ENCODE measurements around the gene SCAF4. TPM values are rescaled to one million over a fixed set of nuclear protein-coding genes. Genes with fewer than 3 reads are reported as not detected.

SCAF4 gene
- total RNA-seq, 1 donor from 2014 or later: 23.1 TPM

DNA sequence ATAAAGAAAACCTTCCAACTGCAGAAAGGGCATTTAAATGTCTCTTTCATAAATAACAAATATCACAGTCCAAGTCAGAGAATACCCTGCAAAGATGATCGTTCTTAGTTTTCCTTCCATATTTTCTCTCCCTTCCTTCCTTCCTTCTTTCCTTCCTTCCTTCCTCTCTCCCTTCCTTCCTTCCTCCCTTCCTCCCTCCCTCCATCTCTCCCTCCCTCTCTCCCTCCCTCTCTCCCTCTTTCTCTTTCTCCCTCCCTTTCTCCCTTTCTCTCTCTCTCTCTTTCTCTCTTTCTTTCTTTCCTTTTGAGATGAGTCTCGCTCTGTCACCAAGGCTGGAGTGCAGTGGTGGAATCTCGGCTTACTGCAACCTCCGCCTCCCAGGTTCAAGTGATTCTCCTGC is 29.0 kb upstream of the SCAF4 start:
- no peaks in the 10 kb centered on the region for H3K4me1 Mint-ChIP-seq (ENCODE audit: low read depth)

GRCh38 chr21:31756787-31757186 is 24.9 kb upstream of the SCAF4 start:
- H3K36me3 Mint-ChIP-seq (ENCODE audit: low read depth): no peaks in the 10 kb centered on the region
- H3K4me1 Mint-ChIP-seq (ENCODE audit: low read depth): no peaks in the 10 kb centered on the region
- H3K9me3 Mint-ChIP-seq (ENCODE audit: low read depth): no peaks in the 10 kb centered on the region
- no peak for TF ChIP-seq CTCF (IDR thresholded peaks at IDR 0.05)
- H3K27ac Mint-ChIP-seq (ENCODE audit: unreplicated experiment): no peak overlapping the region
- DNase-seq (ENCODE audit: low spot score): no peak
- peaks cover 2% of the 10 kb centered on the region for H3K27me3 Mint-ChIP-seq (ENCODE audit: low read depth)
- H3K4me3 Mint-ChIP-seq (ENCODE audit: unreplicated experiment): no peak overlapping the region

More for the DNA sequence above, 29.0 kb upstream of the SCAF4 start:
- no peaks in the 10 kb centered on the region for H3K36me3 Mint-ChIP-seq (ENCODE audit: low read depth)
- no peak for DNase-seq (ENCODE audit: low spot score)
- no peak overlapping the region for H3K27ac Mint-ChIP-seq (ENCODE audit: unreplicated experiment)
- no peaks in the 10 kb centered on the region for H3K9me3 Mint-ChIP-seq (ENCODE audit: low read depth)
- no peak for TF ChIP-seq CTCF (IDR thresholded peaks at IDR 0.05)
- H3K4me3 Mint-ChIP-seq (ENCODE audit: unreplicated experiment): no peak overlapping the region
- H3K27me3 Mint-ChIP-seq (ENCODE audit: low read depth): peaks cover 5% of the 10 kb centered on the region

DNA sequence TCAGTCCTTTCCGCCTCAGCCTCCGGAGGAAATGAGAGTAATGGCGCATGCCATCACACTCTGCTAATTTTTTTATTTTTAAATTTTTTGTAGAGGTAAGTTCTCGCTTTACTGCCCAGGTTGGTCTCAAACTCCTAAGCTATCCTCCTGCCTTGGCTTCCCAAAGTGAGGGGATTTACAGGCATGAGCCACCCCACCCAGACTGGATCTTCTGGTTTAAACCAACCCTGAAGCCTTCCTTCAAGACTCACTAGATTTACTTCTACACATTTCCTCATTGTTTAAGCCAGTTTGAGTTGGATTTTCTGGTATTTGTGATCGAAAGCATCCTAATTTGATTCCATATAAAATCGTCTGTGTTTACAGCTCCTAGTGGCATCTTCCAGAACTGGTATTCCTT is 23.1 kb upstream of the SCAF4 start:
- DNase-seq (ENCODE audit: low spot score): no peak
- peak; percentile 13 for TF ChIP-seq CTCF (IDR thresholded peaks at IDR 0.05)
- H3K4me1 Mint-ChIP-seq (ENCODE audit: low read depth): peaks cover 3% of the 10 kb centered on the region
- no peaks in the 10 kb centered on the region for H3K9me3 Mint-ChIP-seq (ENCODE audit: low read depth)
- H3K27me3 Mint-ChIP-seq (ENCODE audit: low read depth): no peaks in the 10 kb centered on the region
- H3K27ac Mint-ChIP-seq (ENCODE audit: unreplicated experiment): no peak overlapping the region
- H3K36me3 Mint-ChIP-seq (ENCODE audit: low read depth): no peaks in the 10 kb centered on the region
- H3K4me3 Mint-ChIP-seq (ENCODE audit: unreplicated experiment): no peak overlapping the region

- DNase-seq (ENCODE audit: low spot score): no peak
- Mint-ChIP-seq H3K9me3 (ENCODE audit: low read depth) (no peaks in the 10 kb centered on the region), H3K27me3 (ENCODE audit: low read depth) (no peaks in the 10 kb centered on the region), H3K27ac (ENCODE audit: unreplicated experiment) (no peak overlapping the region), H3K36me3 (ENCODE audit: low read depth) (no peaks in the 10 kb centered on the region), H3K4me3 (ENCODE audit: unreplicated experiment) (no peak overlapping the region), H3K4me1 (ENCODE audit: low read depth) (peaks cover 3% of the 10 kb centered on the region)
- no peak for TF ChIP-seq CTCF (IDR thresholded peaks at IDR 0.05)
These were observed 22.7 kb upstream of the SCAF4 start for GRCh38 chr21:31754708-31754960.

DNA sequence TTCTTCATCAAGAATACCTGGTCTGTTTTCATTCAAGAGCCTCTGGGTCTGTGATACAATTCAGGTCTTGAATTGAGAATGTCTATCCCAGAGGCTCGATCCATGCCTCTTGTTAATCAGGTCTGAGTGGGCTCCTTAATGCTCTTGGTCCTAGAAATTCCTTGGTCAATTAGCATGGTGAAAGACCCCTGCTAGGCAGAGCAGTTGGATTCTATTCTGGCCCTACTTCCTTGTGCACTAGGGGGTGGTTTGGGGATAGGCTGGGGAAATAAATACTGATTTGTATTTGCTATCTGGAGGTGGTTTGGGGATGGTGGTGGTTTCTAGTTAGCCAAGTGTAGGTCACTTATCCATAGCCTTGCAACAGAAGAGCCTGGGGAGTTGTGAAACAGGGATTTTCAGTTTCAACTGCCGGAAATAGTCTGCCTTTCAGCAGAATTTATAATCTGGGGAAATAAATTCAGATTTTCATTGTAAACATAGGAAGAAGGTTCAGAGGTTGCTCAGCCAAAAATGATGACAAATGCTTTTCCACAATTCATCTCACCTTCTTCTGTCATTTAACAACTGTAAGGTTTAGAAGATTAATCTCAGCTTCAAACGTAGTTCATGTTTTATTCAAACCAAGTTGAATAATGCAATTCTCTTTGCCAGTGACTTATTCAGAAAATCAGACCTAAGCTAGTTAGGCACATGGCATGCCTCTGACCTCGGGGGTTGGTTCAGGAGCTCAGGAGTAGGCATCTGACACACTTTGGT is 22.2 kb upstream of the SCAF4 start:
- Mint-ChIP-seq H3K4me3 (ENCODE audit: unreplicated experiment) (no peak overlapping the region), H3K4me1 (ENCODE audit: low read depth) (peaks cover 3% of the 10 kb centered on the region), H3K9me3 (ENCODE audit: low read depth) (no peaks in the 10 kb centered on the region), H3K27ac (ENCODE audit: unreplicated experiment) (no peak overlapping the region), H3K36me3 (ENCODE audit: low read depth) (no peaks in the 10 kb centered on the region), H3K27me3 (ENCODE audit: low read depth) (no peaks in the 10 kb centered on the region)
- TF ChIP-seq CTCF (IDR thresholded peaks at IDR 0.05): no peak
- DNase-seq (ENCODE audit: low spot score): no peak
